ENCODE measurements around the gene SPATA19. TPM values are rescaled to one million over a fixed set of nuclear protein-coding genes. Genes with fewer than 3 reads are reported as not detected.

SPATA19 gene
- total RNA-seq, 1 donor from 2014 or later, result not detected

DNA sequence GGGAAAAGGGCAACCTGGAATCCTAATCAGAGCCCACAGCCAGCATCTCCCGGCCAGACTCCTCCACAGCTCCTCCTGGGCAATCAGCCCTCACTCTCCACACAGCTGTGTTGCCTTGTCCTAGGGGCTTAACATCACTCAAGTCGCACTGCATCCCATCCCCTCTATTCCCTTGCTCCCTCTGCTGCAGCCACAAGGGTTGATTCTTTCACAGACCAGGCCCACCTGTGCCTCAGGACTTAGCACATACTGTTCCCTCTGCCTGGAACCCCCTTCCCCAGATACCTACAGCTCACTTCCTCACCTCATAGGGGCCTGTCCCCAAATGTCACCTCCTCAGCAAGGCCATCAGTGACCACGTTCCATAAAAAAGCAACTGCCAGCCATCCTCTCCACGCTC is 18.4 kb downstream of the SPATA19 start:
- Histone ChIP-seq H3K27ac (replicated peaks) (no peak overlapping the region), H3K4me3 (no peak overlapping the region), H3K4me1 (no peaks in the 10 kb centered on the region), H3K36me3 (no peaks in the 10 kb centered on the region), H3K27me3 (ENCODE audit: low read depth) (peaks cover 21% of the 10 kb centered on the region), H3K9me3 (replicated peaks) (no peaks in the 10 kb centered on the region)
- TF ChIP-seq, protein P1, sequence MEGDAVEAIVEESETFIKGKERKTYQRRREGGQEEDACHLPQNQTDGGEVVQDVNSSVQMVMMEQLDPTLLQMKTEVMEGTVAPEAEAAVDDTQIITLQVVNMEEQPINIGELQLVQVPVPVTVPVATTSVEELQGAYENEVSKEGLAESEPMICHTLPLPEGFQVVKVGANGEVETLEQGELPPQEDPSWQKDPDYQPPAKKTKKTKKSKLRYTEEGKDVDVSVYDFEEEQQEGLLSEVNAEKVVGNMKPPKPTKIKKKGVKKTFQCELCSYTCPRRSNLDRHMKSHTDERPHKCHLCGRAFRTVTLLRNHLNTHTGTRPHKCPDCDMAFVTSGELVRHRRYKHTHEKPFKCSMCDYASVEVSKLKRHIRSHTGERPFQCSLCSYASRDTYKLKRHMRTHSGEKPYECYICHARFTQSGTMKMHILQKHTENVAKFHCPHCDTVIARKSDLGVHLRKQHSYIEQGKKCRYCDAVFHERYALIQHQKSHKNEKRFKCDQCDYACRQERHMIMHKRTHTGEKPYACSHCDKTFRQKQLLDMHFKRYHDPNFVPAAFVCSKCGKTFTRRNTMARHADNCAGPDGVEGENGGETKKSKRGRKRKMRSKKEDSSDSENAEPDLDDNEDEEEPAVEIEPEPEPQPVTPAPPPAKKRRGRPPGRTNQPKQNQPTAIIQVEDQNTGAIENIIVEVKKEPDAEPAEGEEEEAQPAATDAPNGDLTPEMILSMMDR (IDR thresholded peaks at IDR 0.05; ENCODE audit: borderline replicate concordance), result no peak
- no peak for DNase-seq
- intact Hi-C loops (cut with micrococcal nuclease), result no loop called here

DNA sequence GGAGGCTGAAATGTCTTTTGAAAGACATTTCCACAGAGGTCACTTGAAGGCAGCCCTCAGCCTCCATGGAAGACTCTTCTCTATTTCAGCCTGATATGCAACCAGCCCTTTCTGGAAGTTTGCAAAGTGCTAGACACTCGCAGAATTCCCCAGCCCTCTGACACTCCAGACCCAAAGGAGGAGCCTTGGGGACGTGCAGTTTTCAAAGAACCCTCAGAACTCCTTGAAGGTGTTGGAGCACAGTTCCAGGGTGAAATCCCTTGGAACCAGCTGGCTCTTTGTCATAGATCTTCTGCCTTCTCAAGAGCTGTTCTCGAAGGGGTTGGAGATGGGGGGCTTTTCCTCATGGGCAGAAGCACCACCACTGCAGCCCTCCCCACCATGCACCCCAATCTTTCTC is 19.6 kb downstream of the SPATA19 start:
- Histone ChIP-seq H3K9me3 (replicated peaks) (no peaks in the 10 kb centered on the region), H3K36me3 (no peaks in the 10 kb centered on the region), H3K27me3 (ENCODE audit: low read depth) (peaks cover 17% of the 10 kb centered on the region), H3K4me1 (no peaks in the 10 kb centered on the region), H3K27ac (replicated peaks) (no peak overlapping the region), H3K4me3 (no peak overlapping the region)
- TF ChIP-seq, protein P1 (IDR thresholded peaks at IDR 0.05; ENCODE audit: borderline replicate concordance), result no peak
- DNase-seq, result no peak
- intact Hi-C loops (cut with micrococcal nuclease), result no loop called here

DNA sequence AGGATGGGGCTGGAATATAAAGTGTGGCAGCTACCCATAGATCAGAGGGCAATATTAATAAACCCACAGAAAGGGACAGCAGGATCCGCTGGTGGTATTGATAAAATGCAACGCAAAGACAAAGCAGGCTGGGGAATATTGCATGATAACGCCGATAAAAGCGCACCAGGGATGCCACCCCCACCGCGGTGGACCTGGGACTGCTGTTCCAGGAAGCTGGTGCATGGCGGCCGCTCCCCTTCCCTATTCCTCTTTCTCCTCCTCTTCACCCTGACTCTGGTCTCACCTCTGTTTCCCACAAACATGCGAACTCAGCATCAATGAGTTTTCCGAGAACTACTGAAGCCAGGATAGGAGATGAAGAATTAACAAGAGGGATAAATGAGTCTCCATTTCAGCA is 20.2 kb downstream of the SPATA19 start:
- intact Hi-C loops (cut with micrococcal nuclease), result no loop called here

DNA sequence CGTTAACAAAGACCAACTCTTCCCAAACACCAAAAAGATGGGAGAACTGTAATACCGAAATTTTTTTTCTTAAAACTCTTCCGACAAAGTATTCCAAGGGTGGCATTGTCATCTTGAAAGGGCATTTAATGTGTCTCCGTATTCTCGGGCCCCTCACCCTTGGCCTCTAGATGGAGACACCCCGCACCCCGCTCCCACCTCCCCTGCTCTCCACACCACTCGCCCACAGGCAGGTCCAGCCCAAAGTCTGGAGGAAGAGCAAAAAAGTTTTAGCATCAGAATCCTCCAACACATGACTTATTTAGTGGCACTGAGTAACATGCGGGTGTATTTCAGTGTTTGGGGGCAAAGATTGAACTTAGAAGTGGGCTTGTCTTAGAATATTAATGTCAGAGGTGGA is 20.7 kb downstream of the SPATA19 start:
- Histone ChIP-seq H3K4me3 (no peak overlapping the region), H3K27ac (replicated peaks) (no peak overlapping the region), H3K27me3 (ENCODE audit: low read depth) (peaks cover 17% of the 10 kb centered on the region), H3K4me1 (no peaks in the 10 kb centered on the region), H3K9me3 (replicated peaks) (no peaks in the 10 kb centered on the region), H3K36me3 (no peaks in the 10 kb centered on the region)
- TF ChIP-seq, protein P1 (IDR thresholded peaks at IDR 0.05; ENCODE audit: borderline replicate concordance), result no peak
- DNase-seq, result no peak
- intact Hi-C loops (cut with micrococcal nuclease), result no loop called here

More for the DNA sequence above, 20.2 kb downstream of the SPATA19 start:
- TF ChIP-seq, protein P1 (IDR thresholded peaks at IDR 0.05; ENCODE audit: borderline replicate concordance), result no peak
- H3K27me3 ChIP-seq (ENCODE audit: low read depth), result peaks cover 17% of the 10 kb centered on the region
- no peak overlapping the region for H3K27ac ChIP-seq (replicated peaks)
- H3K4me3 ChIP-seq, result no peak overlapping the region
- no peak for DNase-seq
- H3K4me1 ChIP-seq, result no peaks in the 10 kb centered on the region
- H3K36me3 ChIP-seq, result no peaks in the 10 kb centered on the region
- no peaks in the 10 kb centered on the region for H3K9me3 ChIP-seq (replicated peaks)

DNA sequence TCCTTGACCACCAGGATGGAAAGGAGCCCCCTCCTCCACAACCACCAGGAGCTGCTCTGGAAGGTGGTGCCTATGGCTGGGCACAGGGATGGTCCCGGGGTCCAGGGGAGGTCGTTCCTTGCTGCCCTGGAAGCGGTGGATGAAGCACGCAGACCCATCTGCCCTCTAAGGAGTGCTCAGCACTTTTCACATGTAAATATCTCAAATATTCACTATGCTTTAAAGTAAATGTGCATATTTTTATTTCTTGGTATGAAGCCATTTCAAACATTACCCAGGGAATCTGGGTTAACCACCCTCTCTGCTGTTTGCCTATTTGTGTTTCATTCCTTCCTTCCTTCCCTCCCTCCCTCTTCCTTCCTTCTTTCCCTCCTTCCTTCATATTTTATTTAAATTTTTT is 21.7 kb downstream of the SPATA19 start:
- Histone ChIP-seq H3K4me1 (no peaks in the 10 kb centered on the region), H3K9me3 (replicated peaks) (no peaks in the 10 kb centered on the region), H3K36me3 (no peaks in the 10 kb centered on the region), H3K4me3 (no peak overlapping the region), H3K27me3 (ENCODE audit: low read depth) (peaks cover 17% of the 10 kb centered on the region), H3K27ac (replicated peaks) (no peak overlapping the region)
- intact Hi-C loops (cut with micrococcal nuclease), result no loop called here
- TF ChIP-seq, protein P1 (IDR thresholded peaks at IDR 0.05; ENCODE audit: borderline replicate concordance), result no peak
- no peak for DNase-seq

DNA sequence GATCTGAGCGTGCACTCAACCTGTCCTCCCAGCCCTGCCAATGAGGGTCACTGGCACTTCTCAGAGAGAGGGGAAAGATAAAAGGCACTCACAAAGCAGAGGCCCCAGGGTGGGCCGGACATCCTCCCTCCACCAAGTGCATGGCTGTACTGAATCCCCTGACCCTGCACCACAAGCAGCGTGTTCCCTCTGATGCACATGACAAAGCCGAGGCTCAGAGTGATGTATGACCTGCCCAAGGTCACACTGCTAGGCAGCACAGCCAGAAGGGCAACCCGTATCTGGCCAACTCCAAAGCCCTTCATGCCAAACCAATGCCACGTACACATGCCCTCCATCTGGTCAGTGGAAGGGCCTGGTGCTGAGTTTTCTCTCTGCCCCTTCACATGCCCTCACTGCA is 22.1 kb downstream of the SPATA19 start:
- Histone ChIP-seq H3K9me3 (replicated peaks) (no peaks in the 10 kb centered on the region), H3K27ac (replicated peaks) (no peak overlapping the region), H3K36me3 (no peaks in the 10 kb centered on the region), H3K4me3 (no peak overlapping the region), H3K27me3 (ENCODE audit: low read depth) (peaks cover 15% of the 10 kb centered on the region), H3K4me1 (no peaks in the 10 kb centered on the region)
- intact Hi-C loops (cut with micrococcal nuclease), result no loop called here
- DNase-seq, result no peak
- TF ChIP-seq, protein P1 (IDR thresholded peaks at IDR 0.05; ENCODE audit: borderline replicate concordance), result no peak

Data from left ventricle myocardium inferior (tissue), 1 donor.